Measurements from ENCODE around the gene GSK3A.

GSK3A gene

GRCh38 chr19:42268704-42269477 is 26.5 kb upstream of the GSK3A start, which contains the start of gene CIC (continued):
- TF ChIP-seq ZBTB10 (tag by site-specific recombination; IDR thresholded peaks at IDR 0.05) = no peak
- TF ChIP-seq, protein P1, sequence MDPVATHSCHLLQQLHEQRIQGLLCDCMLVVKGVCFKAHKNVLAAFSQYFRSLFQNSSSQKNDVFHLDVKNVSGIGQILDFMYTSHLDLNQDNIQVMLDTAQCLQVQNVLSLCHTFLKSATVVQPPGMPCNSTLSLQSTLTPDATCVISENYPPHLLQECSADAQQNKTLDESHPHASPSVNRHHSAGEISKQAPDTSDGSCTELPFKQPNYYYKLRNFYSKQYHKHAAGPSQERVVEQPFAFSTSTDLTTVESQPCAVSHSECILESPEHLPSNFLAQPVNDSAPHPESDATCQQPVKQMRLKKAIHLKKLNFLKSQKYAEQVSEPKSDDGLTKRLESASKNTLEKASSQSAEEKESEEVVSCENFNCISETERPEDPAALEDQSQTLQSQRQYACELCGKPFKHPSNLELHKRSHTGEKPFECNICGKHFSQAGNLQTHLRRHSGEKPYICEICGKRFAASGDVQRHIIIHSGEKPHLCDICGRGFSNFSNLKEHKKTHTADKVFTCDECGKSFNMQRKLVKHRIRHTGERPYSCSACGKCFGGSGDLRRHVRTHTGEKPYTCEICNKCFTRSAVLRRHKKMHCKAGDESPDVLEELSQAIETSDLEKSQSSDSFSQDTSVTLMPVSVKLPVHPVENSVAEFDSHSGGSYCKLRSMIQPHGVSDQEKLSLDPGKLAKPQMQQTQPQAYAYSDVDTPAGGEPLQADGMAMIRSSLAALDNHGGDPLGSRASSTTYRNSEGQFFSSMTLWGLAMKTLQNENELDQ (tag by site-specific recombination; IDR thresholded peaks at IDR 0.05; ENCODE audit: low read depth) = no peak
- TF ChIP-seq ZNF366 (tag by site-specific recombination; conservative IDR thresholded peaks at IDR 0.05) = no peak
- TF ChIP-seq ZNF324 (tag by site-specific recombination; IDR thresholded peaks at IDR 0.05) = no peak
- TF ChIP-seq FEZF1 (tag by site-specific recombination; IDR thresholded peaks at IDR 0.05) = no peak
- peak; percentile 72 for TF ChIP-seq GLIS2 (tag by site-specific recombination; IDR thresholded peaks at IDR 0.05)
- TF ChIP-seq, protein P2, sequence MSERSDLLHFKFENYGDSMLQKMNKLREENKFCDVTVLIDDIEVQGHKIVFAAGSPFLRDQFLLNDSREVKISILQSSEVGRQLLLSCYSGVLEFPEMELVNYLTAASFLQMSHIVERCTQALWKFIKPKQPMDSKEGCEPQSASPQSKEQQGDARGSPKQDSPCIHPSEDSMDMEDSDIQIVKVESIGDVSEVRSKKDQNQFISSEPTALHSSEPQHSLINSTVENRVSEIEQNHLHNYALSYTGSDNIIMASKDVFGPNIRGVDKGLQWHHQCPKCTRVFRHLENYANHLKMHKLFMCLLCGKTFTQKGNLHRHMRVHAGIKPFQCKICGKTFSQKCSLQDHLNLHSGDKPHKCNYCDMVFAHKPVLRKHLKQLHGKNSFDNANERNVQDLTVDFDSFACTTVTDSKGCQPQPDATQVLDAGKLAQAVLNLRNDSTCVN (tag by site-specific recombination; optimal IDR thresholded peaks at IDR 0.05) = no peak
- no peak for TF ChIP-seq EGR2 (tag by site-specific recombination; IDR thresholded peaks at IDR 0.05; ENCODE audit: low read depth)
- TF ChIP-seq ZNF549 (tag by site-specific recombination; IDR thresholded peaks at IDR 0.05) = no peak
- peak; percentile 99 for TF ChIP-seq SP2 (tag by site-specific recombination; IDR thresholded peaks at IDR 0.05)
- TF ChIP-seq, protein P3, sequence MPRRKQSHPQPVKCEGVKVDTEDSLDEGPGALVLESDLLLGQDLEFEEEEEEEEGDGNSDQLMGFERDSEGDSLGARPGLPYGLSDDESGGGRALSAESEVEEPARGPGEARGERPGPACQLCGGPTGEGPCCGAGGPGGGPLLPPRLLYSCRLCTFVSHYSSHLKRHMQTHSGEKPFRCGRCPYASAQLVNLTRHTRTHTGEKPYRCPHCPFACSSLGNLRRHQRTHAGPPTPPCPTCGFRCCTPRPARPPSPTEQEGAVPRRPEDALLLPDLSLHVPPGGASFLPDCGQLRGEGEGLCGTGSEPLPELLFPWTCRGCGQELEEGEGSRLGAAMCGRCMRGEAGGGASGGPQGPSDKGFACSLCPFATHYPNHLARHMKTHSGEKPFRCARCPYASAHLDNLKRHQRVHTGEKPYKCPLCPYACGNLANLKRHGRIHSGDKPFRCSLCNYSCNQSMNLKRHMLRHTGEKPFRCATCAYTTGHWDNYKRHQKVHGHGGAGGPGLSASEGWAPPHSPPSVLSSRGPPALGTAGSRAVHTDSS (tag by site-specific recombination; IDR thresholded peaks at IDR 0.05) = no peak
- no peak for TF ChIP-seq ZNF433 (tag by site-specific recombination; IDR thresholded peaks at IDR 0.05; ENCODE audit: low read depth)
- TF ChIP-seq ZNF404 (tag by site-specific recombination; IDR thresholded peaks at IDR 0.05) = no peak
- TF ChIP-seq, protein P4, sequence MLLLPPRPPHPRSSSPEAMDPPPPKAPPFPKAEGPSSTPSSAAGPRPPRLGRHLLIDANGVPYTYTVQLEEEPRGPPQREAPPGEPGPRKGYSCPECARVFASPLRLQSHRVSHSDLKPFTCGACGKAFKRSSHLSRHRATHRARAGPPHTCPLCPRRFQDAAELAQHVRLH (tag by site-specific recombination; IDR thresholded peaks at IDR 0.05) = peak; percentile 94
- TF ChIP-seq, protein P5, sequence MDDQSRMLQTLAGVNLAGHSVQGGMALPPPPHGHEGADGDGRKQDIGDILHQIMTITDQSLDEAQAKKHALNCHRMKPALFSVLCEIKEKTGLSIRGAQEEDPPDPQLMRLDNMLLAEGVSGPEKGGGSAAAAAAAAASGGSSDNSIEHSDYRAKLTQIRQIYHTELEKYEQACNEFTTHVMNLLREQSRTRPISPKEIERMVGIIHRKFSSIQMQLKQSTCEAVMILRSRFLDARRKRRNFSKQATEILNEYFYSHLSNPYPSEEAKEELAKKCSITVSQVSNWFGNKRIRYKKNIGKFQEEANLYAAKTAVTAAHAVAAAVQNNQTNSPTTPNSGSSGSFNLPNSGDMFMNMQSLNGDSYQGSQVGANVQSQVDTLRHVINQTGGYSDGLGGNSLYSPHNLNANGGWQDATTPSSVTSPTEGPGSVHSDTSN (CRISPR knock-in tag; IDR thresholded peaks at IDR 0.05) = peak; percentile 100
- TF ChIP-seq ZSCAN30 (tag by site-specific recombination; IDR thresholded peaks at IDR 0.05) = no peak
- TF ChIP-seq ZNF600 (tag by site-specific recombination; IDR thresholded peaks at IDR 0.05) = peak; percentile 97
- no peak for TF ChIP-seq ZNF629 (tag by site-specific recombination; IDR thresholded peaks at IDR 0.05)
- no peak for TF ChIP-seq ZBTB8A (tag by site-specific recombination; IDR thresholded peaks at IDR 0.05)
- no peak for TF ChIP-seq KLF16 (tag by site-specific recombination; IDR thresholded peaks at IDR 0.05)
- no peak for TF ChIP-seq ZNF654 (tag by site-specific recombination; IDR thresholded peaks at IDR 0.05; ENCODE audit: low read depth)
- TF ChIP-seq ZNF777 (tag by site-specific recombination; IDR thresholded peaks at IDR 0.05; ENCODE audit: borderline replicate concordance) = no peak
- no peak for TF ChIP-seq ZSCAN18 (tag by site-specific recombination; IDR thresholded peaks at IDR 0.05)
- no peak for TF ChIP-seq ZNF610 (tag by site-specific recombination; IDR thresholded peaks at IDR 0.05; ENCODE audit: borderline replicate concordance)
- TF ChIP-seq ZNF223 (tag by site-specific recombination; IDR thresholded peaks at IDR 0.05) = no peak
- no peak for TF ChIP-seq OVOL3 (tag by site-specific recombination; IDR thresholded peaks at IDR 0.05)
- no peak for TF ChIP-seq ZNF571 (tag by site-specific recombination; IDR thresholded peaks at IDR 0.05)
- no peak for TF ChIP-seq ZNF248 (tag by site-specific recombination; IDR thresholded peaks at IDR 0.05)
- no peak for TF ChIP-seq ZFP37 (tag by site-specific recombination; IDR thresholded peaks at IDR 0.05)
- no peak; the same call in 1 of the 2 replicates for TF ChIP-seq YY1 (tag by site-specific recombination; IDR thresholded peaks at IDR 0.05)
